K562 (cell line): Measurements from ENCODE around the gene NXF3. TPM values are rescaled to one million over a fixed set of nuclear protein-coding genes. Genes with fewer than 3 reads are reported as not detected.

ENCODE experiments used
- ATAC-seq: fragments of 200-7000 bp; cut with Tn5 transposase; 3 replicates; pipeline ENCODE4 v1.9.1; 2020; ENCODE audit warnings: moderate library complexity
- BruUV-seq: library from RNA; stranded (reverse); fragments of 400-500 nt; replicated peaks from 2 replicates; lab custom pipeline; 2021; lab: Mats Ljungman, UMichigan
- CTCF ChIA-PET: fragments of 300-600 bp; formaldehyde crosslinking; extraction: SDS; loops from one replicate; lab custom pipeline; 2021; ENCODE audit warnings: low intra/inter-chr PET ratio; lab: Yijun Ruan, JAX
- POLR2A ChIA-PET: fragments of 300-600, 350-650 bp; sonication (Branson Sonifier 250); formaldehyde crosslinking; extraction: SDS; loops from one replicate; lab custom pipeline; 2021; ENCODE audit warnings: antibody characterized with exemption, inconsistent platforms; lab: Yijun Ruan, JAX
- DNase-seq, 4 experiments: peaks; one replicate each; pipeline versions ENCODE4 v3.0.0 to v3.0.0-alpha.2; 2011 to 2018; ENCODE audit warnings: low spot score in 3 of 4, mixed read lengths in 3 of 4; ENCODE audit errors: extremely low read depth in 1 of 4
- FAIRE-seq: peaks from 2 replicates; lab custom pipeline; 2011; peaks lifted over from hg19 to GRCh38; lab: Jason Lieb, UNC
- H2AFZ ChIP-seq: 2 replicates; pipeline ENCODE4 v1.6.0; 2011; ENCODE audit warnings: low read depth, low read length, control low read depth, inconsistent platforms
- H3K27ac ChIP-seq: fragments of 200-600 bp; 3 replicates; pipeline ENCODE4 v1.8.0; 2011; ENCODE audit warnings: low read depth, mild to moderate bottlenecking, control low read depth, inconsistent platforms, low read length, moderate library complexity, mixed read lengths; ENCODE audit errors: extremely low read depth
- H3K27me3 ChIP-seq, 2 experiments: fragments of 300-600 bp in 1 of 2; 2 replicates in 1 of 2; 3 replicates in 1 of 2; pipeline versions ENCODE4 v1.6.0 to v1.8.0; 2011; ENCODE audit warnings: inconsistent platforms in 2 of 2, low read length in 2 of 2, mild to moderate bottlenecking in 1 of 2, mixed read lengths in 1 of 2, moderate library complexity in 1 of 2; ENCODE audit not compliant: control insufficient read depth in 2 of 2, insufficient read depth in 2 of 2
- H3K36me3 ChIP-seq: fragments of 300-600 bp; 3 replicates; pipeline ENCODE4 v1.8.0; 2011; ENCODE audit warnings: mild to moderate bottlenecking, low read length, inconsistent platforms; ENCODE audit not compliant: control insufficient read depth, insufficient read depth
- H3K4me1 ChIP-seq, 2 experiments: fragments of 200-600 bp in 1 of 2; replicated peaks in 1 of 2; 2 replicates in 1 of 2; 3 replicates in 1 of 2; pipeline versions ENCODE4 v1.5.1 to v1.8.0; 2011; ENCODE audit warnings: inconsistent platforms in 2 of 2, low read length in 2 of 2, mild to moderate bottlenecking in 1 of 2, mixed read lengths in 1 of 2, moderate library complexity in 1 of 2; ENCODE audit not compliant: control insufficient read depth in 2 of 2, insufficient read depth in 2 of 2
- H3K4me2 ChIP-seq: 2 replicates; pipeline ENCODE4 v1.6.1; 2011; ENCODE audit warnings: low read length, control low read depth, inconsistent platforms, mixed read lengths; ENCODE audit not compliant: insufficient read depth
- H3K4me3 ChIP-seq: fragments of 200-600 bp; sonication (generic), shearing (Covaris generic); 2 replicates; pipeline ENCODE4 v1.5.1; 2016; ENCODE audit warnings: control low read depth, inconsistent platforms
- H3K79me2 ChIP-seq: fragments of 200-600 bp; 3 replicates; pipeline ENCODE4 v1.8.0; 2011; ENCODE audit warnings: low read length, inconsistent platforms; ENCODE audit not compliant: control insufficient read depth, insufficient read depth
- H3K9ac ChIP-seq, 2 experiments: 2 replicates each; pipeline versions ENCODE4 v1.6.0 to v1.6.1; 2011; ENCODE audit warnings: low read depth in 2 of 2, low read length in 2 of 2, control low read depth in 1 of 2, inconsistent platforms in 1 of 2, mild to moderate bottlenecking in 1 of 2, mixed read lengths in 1 of 2; ENCODE audit not compliant: insufficient read depth in 1 of 2
- H3K9me1 ChIP-seq: one replicate; pipeline ENCODE4 v1.6.0; 2011; ENCODE audit warnings: inconsistent platforms, mild to moderate bottlenecking, low read length, moderate library complexity; ENCODE audit not compliant: control insufficient read depth, insufficient read depth
- H3K9me3 ChIP-seq: replicated peaks from 2 replicates; pipeline ENCODE4 v1.5.1; 2011; ENCODE audit warnings: low read depth, low read length, inconsistent platforms; ENCODE audit not compliant: control insufficient read depth, insufficient read depth
- H4K20me1 ChIP-seq: replicated peaks from 2 replicates; pipeline ENCODE4 v1.6.1; 2011; ENCODE audit warnings: low read length, inconsistent platforms, mixed read lengths; ENCODE audit not compliant: control insufficient read depth, insufficient read depth
- CHD2 ChIP-seq: IDR thresholded peaks from 2 replicates; pipeline ENCODE4 v1.6.1; 2011; ENCODE audit warnings: low read depth, low read length
- NONO ChIP-seq, 2 experiments: fragments of 200-400 bp in 1 of 2; fragments of 450-650 bp in 1 of 2; formaldehyde crosslinking in 1 of 2; IDR thresholded peaks; 2 replicates each; pipeline ENCODE4 v1.6.1; 2017; ENCODE audit warnings: low read depth in 2 of 2, mild to moderate bottlenecking in 2 of 2, moderate library complexity in 2 of 2, low read length in 1 of 2
- XRCC4 ChIP-seq: IDR thresholded peaks from one replicate; pipeline ENCODE4 v1.6.1; 2011; ENCODE audit not compliant: insufficient read depth, insufficient read length; ENCODE audit errors: extremely low read depth
- ZNF239 ChIP-seq: fragments of 250-450 bp; sonication (Bioruptor Pico); IDR thresholded peaks from 2 replicates; pipeline ENCODE4 v1.4.0; 2020; ENCODE audit warnings: mild to moderate bottlenecking
- ZNF354B ChIP-seq: fragments of 250-450 bp; sonication (Bioruptor Pico); IDR thresholded peaks from 2 replicates; pipeline ENCODE4 v1.4.0; 2020
- ZNF512 ChIP-seq: IDR thresholded peaks from 2 replicates; pipeline ENCODE4 v1.6.1; 2016; ENCODE audit warnings: missing genetic modification characterization, missing compliant biosample characterization
- ZNF76 ChIP-seq: fragments of 250-450 bp; sonication (Bioruptor Pico); IDR thresholded peaks from 2 replicates; pipeline ENCODE4 v1.4.0; 2020; ENCODE audit warnings: mild to moderate bottlenecking, moderate library complexity, borderline replicate concordance
- WGBS: fragments of 100-300 bp; shearing (Covaris generic); methylation state at CpG from one replicate; pipeline ENCODE4 v1.1.6; 2016; ENCODE audit warnings: low coverage, mixed read lengths; ENCODE audit not compliant: insufficient coverage; ENCODE audit errors: missing lambda C conversion rate; 5-methylcytosine and 5-hydroxymethylcytosine counted together
- in situ Hi-C: fragments of 300-500 bp; cut with MboI; formaldehyde crosslinking; loops from 4 replicates; pipeline ENCODE4 v1.15.0; 2018; ENCODE audit warnings: inconsistent platforms, mixed read lengths
- intact Hi-C: fragments of 100-400 bp; cut with micrococcal nuclease; formaldehyde crosslinking; loops from 2 replicates; pipeline ENCODE4 v1.14.2; 2022
- polyA plus RNA-seq, 8 experiments: library from polyadenylated mRNA; depleted of rRNA in 4 of 8; stranded (reverse) in 5 of 8; unstranded in 3 of 8; fragments of >200 nt; fragmentation: Nextera tagmentation in 2 of 8; fragmentation: Illumina TruSeq in 1 of 8; extraction: Ambion mirVana in 2 of 8; extraction: Trizol in 1 of 8; gene quantifications; 2 replicates each; pipeline versions ENCODE4 v1.2.1 to v1.2.3, GENCODE V29; 2011 to 2014; ENCODE audit warnings: inconsistent platforms in 1 of 8, missing spikeins in 1 of 8
- total RNA-seq, 7 experiments: library from RNA; depleted of rRNA in 6 of 7; stranded (reverse); fragments of >200 nt in 6 of 7; fragmentation: Illumina TruSeq in 2 of 7; extraction: Trizol in 2 of 7; gene quantifications; 2 replicates each; pipeline versions ENCODE4 v1.2.1 to v1.2.3, GENCODE V29; 2011 to 2021; ENCODE audit warnings: low replicate concordance in 1 of 7
- TF ChIP-seq, protein P1 (sequence below): fragments of 450-650 bp; IDR thresholded peaks from 2 replicates; pipeline ENCODE4 v1.6.1; 2016; ENCODE audit warnings: antibody characterized with exemption
- TF ChIP-seq, protein P2 (sequence below): fragments of 450-650 bp; conservative IDR thresholded peaks from 2 replicates; pipeline ENCODE4 v1.6.1; 2016; ENCODE audit warnings: missing genetic modification characterization, low read depth, mild to moderate bottlenecking, control low read depth, missing compliant biosample characterization

Gene NXF3
- total and polyA plus RNA-seq, 9 of the 15 experiments (the other 6 are each of a cell fraction or from before 2014, with no cell fraction given) = 0.18 to 0.40 (median 0.28) TPM; not detected in 2

DNA sequence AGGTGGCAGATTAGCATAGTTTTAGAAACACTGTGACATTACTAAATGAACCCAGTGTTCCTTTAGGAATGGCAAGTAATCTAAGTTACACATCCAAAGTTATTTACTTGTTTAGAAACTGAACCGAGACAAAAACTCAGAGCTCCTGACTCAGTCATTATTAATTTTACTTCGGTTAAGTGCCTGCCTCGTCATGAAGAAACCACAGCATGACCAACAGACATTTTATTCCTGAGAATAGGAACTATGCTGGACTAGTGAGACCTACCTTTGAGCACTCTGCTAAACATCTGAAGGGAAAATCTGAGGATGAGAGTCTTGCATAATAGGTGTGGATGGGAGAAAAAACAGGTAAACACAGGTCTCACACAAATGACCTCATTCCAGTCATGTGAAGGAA lies 31.5 kb downstream of the NXF3 start:
- Histone ChIP-seq H3K4me1 (peaks cover 0 to 8% of the 10 kb centered on the region in 2 experiments; a peak in 1 of 5 replicates), H3K9ac (no peak overlapping the region), H3K4me2 (no peak overlapping the region), H4K20me1 (no peaks in the 10 kb centered on the region), H3K36me3 (no peaks in the 10 kb centered on the region), H3K27me3 (no peaks in the 10 kb centered on the region; a peak in 1 of 5 replicates), H2AFZ (no peak overlapping the region), H3K9me1 (no peaks in the 10 kb centered on the region), H3K27ac (no peak overlapping the region), H3K4me3 (no peak overlapping the region), H3K79me2 (no peaks in the 10 kb centered on the region), H3K9me3 (no peaks in the 10 kb centered on the region)
- FAIRE-seq = no peak
- CTCF ChIA-PET = interaction anchor here (0.6 kb wide), 1 partner anchor 1864 kb away, joined by 3 read pairs; no protein-coding TSS in a partner anchor
- WGBS = 0% methylated on average over 3 of the region's 3 CpGs
- DNase-seq = no peak
- intact Hi-C loops = no loop called here
- ATAC-seq = no peak
- BruUV-seq = no TSS peak
- POLR2A ChIA-PET = no interaction called here
- in situ Hi-C loops = no loop called here
- TF ChIP-seq ZNF512 (no peak), CHD2 (no peak), XRCC4 (no peak), ZNF76 (CRISPR knock-in tag) (no peak), ZNF239 (CRISPR knock-in tag) (no peak), NONO (IDR thresholded peaks at IDR 0.05; ENCODE audit: low read depth in 2 of 2, low read length in 1 of 2) (no peak), ZNF354B (CRISPR knock-in tag) (no peak)
- TF ChIP-seq, protein P1, sequence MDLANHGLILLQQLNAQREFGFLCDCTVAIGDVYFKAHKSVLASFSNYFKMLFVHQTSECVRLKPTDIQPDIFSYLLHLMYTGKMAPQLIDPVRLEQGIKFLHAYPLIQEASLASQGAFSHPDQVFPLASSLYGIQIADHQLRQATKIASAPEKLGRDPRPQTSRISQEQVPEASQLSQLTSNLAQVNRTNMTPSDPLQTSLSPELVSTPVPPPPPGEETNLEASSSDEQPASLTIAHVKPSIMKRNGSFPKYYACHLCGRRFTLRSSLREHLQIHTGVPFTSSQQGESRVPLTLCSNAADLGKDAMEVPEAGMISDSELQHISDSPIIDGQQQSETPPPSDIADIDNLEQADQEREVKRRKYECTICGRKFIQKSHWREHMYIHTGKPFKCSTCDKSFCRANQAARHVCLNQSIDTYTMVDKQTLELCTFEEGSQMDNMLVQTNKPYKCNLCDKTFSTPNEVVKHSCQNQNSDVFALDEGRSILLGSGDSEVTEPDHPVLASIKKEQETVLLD = no peak
- TF ChIP-seq, protein P2, sequence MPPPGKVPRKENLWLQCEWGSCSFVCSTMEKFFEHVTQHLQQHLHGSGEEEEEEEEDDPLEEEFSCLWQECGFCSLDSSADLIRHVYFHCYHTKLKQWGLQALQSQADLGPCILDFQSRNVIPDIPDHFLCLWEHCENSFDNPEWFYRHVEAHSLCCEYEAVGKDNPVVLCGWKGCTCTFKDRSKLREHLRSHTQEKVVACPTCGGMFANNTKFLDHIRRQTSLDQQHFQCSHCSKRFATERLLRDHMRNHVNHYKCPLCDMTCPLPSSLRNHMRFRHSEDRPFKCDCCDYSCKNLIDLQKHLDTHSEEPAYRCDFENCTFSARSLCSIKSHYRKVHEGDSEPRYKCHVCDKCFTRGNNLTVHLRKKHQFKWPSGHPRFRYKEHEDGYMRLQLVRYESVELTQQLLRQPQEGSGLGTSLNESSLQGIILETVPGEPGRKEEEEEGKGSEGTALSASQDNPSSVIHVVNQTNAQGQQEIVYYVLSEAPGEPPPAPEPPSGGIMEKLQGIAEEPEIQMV (tag) = no peak
